AG09309 (cell line): ENCODE results near the gene ZNF319.

Experiments
- DNase-seq: peaks from one replicate; pipeline ENCODE4 v3.0.0-alpha.2; 2010; ENCODE audit warnings: low read depth
- H3K4me3 ChIP-seq: 2 replicates; pipeline ENCODE4 v1.5.1; 2011; ENCODE audit warnings: mild to moderate bottlenecking, low read depth, low read length, moderate library complexity; ENCODE audit not compliant: control insufficient read depth
- TF ChIP-seq, protein P1 (sequence below): IDR thresholded peaks from 2 replicates; pipeline ENCODE4 v1.5.1; 2011; ENCODE audit warnings: mild to moderate bottlenecking, low read depth, low read length, inconsistent platforms; ENCODE audit not compliant: insufficient read depth, control insufficient read depth; ENCODE audit errors: missing control alignments

ZNF319 gene

DNA sequence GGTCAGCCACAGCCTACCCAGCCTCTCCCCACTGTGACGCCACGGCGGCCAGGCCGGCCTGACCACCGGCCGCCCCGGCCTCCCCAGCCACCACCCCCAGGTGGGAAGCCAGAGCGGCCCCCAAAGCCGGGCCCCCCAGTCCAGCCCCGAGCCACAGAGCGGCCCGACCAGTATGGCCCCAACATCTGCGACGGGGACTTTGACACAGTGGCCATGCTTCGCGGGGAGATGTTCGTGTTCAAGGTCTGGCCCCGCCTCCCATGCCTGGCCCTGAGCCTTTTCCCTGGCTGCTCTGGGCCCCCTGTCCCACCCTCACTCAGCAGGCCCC is 41.1 kb upstream of the ZNF319 start:
- TF ChIP-seq, protein P1, sequence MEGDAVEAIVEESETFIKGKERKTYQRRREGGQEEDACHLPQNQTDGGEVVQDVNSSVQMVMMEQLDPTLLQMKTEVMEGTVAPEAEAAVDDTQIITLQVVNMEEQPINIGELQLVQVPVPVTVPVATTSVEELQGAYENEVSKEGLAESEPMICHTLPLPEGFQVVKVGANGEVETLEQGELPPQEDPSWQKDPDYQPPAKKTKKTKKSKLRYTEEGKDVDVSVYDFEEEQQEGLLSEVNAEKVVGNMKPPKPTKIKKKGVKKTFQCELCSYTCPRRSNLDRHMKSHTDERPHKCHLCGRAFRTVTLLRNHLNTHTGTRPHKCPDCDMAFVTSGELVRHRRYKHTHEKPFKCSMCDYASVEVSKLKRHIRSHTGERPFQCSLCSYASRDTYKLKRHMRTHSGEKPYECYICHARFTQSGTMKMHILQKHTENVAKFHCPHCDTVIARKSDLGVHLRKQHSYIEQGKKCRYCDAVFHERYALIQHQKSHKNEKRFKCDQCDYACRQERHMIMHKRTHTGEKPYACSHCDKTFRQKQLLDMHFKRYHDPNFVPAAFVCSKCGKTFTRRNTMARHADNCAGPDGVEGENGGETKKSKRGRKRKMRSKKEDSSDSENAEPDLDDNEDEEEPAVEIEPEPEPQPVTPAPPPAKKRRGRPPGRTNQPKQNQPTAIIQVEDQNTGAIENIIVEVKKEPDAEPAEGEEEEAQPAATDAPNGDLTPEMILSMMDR: no peak
- DNase-seq: no peak

GRCh38 chr16:58040945-58041627 is 40.6 kb upstream of the ZNF319 start:
- no peak for DNase-seq
- TF ChIP-seq, protein P1: no peak
- no peak overlapping the region for H3K4me3 ChIP-seq

More for the DNA sequence above, 41.1 kb upstream of the ZNF319 start:
- H3K4me3 ChIP-seq: no peak overlapping the region

DNA sequence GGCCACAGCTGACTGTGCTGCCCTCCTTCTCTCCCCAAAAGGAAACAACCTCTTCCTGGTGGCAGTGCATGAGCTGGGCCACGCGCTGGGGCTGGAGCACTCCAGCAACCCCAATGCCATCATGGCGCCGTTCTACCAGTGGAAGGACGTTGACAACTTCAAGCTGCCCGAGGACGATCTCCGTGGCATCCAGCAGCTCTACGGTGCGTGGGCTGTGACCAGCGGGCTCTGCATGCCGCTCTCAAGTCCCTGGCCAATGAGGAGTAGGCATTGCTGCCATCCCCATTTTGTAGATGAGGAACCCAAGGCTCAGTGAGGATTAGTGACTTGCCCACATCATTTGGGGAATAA is 40.0 kb upstream of the ZNF319 start:
- no peak for DNase-seq
- H3K4me3 ChIP-seq: no peak overlapping the region
- TF ChIP-seq, protein P1: no peak

- TF ChIP-seq, protein P1: no peak
- no peak overlapping the region for H3K4me3 ChIP-seq
- DNase-seq: no peak
Measured at GRCh38 chr16:58039829-58040495, 39.5 kb upstream of the ZNF319 start.

- TF ChIP-seq, protein P1: no peak
- no peak overlapping the region for H3K4me3 ChIP-seq
- no peak for DNase-seq
Measured at GRCh38 chr16:58038219-58038641, 37.8 kb upstream of the ZNF319 start.

DNA sequence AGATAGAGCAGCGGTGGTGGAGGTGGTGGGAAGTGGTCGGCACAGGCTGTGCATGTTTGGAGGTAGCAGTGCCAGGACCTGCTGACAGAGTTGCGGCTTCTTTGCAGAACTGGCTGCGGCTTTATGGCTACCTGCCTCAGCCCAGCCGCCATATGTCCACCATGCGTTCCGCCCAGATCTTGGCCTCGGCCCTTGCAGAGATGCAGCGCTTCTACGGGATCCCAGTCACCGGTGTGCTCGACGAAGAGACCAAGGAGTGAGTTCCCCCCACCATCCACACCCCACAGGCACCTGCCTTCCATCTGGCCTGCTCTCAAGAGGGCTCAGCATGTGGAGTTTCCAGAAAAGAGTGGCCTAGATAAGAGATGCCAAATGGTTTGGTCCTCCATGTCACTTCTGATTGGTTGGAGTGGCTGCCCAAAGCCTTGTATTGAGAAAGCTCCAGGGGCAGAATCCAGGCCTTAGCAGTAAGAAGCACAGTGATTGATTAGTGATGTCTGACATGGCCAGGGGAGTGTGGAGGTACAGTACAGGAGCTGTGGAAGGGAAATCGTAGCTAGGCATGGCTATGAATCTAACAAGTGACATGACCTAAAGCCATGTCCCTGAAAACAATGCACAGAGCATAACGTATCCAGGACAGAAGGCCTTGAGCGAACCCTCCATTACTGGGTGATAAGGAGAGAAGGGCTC is 37.0 kb upstream of the ZNF319 start:
- no peak overlapping the region for H3K4me3 ChIP-seq
- TF ChIP-seq, protein P1: no peak
- no peak for DNase-seq
